Right renal pelvis (tissue), 4 donors: Measurements from ENCODE around the gene SUCO. TPM values are rescaled to one million over a fixed set of nuclear protein-coding genes. Genes with fewer than 3 reads are reported as not detected.

ENCODE experiments used
- DNase-seq, 4 donors: peaks; one replicate each; pipeline ENCODE4 v3.0.0-alpha.2; 2013; ENCODE audit warnings: low read depth in 4 of 4, low spot score in 3 of 4, missing footprints in 1 of 4
- polyA plus RNA-seq, 4 donors: library from polyadenylated mRNA; unstranded; fragments of 120-200 nt; gene quantifications; one replicate each; pipeline ENCODE4 v1.2.1, GENCODE V29; 2013; ENCODE audit not compliant: insufficient read length in 4 of 4

Gene SUCO
- polyA plus RNA-seq, 4 donors: 55.1 to 69.7 (median 65.1) TPM

- no peak for DNase-seq
Measured at GRCh38 chr1:172513479-172513878, 19.5 kb upstream of the SUCO start.

DNA sequence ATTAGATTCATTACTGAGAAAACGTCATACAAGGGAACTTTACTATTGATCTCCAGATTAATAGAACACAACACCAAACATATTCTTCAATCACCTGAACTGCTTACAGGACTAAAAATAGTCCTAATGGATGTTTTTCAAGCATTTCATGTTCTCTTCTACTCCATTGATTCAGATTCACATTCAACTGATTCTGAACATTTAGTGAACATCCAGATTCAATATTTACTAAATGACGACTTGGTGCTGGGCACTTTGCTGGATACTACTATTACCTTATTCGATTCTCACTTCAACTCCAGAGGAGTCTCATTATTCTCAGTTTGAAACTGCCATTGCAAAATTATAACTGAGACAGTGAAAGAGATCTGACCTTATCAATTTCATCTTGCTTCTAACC, 18.8 kb upstream of the SUCO start:
- DNase-seq: no peak

DNA sequence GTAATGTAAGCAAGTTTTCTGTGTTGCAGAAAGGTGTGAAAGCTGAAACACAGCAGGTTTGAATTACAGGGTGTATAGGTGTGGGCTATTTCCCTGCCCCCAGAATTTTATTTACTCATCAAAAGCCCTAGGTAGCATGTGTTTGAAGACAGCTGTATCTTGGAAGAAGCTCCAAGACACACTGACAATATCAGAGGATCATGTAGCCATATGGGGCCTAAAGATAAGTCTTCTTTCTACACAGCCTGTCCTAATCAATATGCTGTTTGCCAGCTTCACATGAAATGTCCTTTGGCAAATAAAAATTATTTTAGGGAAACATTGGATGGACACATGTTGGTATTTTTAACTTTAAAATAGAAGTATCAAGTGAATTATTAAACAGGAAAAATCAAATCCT, 17.5 kb upstream of the SUCO start:
- DNase-seq: no peak

DNA sequence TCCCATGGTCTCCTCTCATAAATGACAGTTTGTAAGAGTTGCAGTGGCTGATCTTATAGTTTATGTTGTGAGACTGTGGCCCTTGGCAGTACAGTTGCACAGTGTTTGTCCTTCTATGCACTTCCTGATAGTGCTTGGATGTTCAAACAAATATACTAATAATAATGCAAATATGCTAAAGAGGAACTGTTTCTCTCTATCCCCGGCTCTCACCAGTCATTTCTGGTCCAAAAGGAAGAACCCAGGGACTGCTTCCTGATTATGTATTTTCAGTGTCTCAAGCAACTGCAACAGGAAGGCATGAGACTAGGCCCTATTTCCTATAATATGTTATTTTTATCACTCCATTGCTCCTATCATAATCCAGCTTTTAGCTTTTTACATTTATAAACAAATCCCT, 17.0 kb upstream of the SUCO start:
- DNase-seq: no peak

- DNase-seq: no peak
Measured at GRCh38 chr1:172517081-172517480, 15.9 kb upstream of the SUCO start.

GRCh38 chr1:172517545-172517944, 15.4 kb upstream of the SUCO start:
- DNase-seq: no peak

GRCh38 chr1:172529304-172529703, 3.6 kb upstream of the SUCO start:
- DNase-seq: no peak

- no peak for DNase-seq
Measured at GRCh38 chr1:172530000-172530399, 3.0 kb upstream of the SUCO start.

DNA sequence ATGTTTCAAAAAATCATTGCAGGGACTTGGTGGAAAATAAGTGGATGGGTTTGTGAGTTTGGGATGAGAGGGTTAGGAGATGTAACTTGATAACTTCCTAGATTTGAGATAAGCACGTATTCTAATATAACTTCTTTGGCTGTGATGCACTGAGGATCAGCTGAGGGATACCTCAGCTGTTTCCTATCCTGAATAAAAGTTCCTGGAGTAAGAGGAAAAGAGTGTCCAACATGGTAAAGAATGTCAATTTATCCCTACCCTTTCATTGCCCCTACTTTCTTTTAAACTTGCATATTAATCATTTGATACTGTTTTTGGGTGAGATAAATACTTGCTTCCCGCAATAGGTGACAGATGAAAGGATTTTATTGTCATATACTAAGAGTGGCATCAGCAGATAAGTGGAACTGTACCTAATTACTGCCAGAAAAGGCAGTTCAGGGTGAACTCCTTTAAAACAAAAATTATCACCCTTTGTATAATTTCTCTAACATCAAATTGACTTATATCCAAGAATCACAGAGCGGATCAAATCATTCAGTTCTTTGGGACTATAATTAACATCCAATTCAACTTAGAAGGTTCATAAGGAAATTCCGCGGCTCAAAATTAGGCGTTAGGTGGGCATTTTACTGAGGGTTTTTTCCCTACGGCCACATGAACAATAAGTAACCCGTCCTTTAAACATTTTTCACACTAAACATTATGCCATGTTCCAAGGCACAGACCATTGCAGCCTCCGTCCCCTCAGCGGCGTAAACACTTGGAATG, 1.4 kb upstream of the SUCO start:
- DNase-seq: no peak

- peak in 3 of 4 donors; percentile 94 to 98 (median 96) for DNase-seq
Measured at GRCh38 chr1:172532183-172532699, 709 bp upstream of the SUCO start.

DNA sequence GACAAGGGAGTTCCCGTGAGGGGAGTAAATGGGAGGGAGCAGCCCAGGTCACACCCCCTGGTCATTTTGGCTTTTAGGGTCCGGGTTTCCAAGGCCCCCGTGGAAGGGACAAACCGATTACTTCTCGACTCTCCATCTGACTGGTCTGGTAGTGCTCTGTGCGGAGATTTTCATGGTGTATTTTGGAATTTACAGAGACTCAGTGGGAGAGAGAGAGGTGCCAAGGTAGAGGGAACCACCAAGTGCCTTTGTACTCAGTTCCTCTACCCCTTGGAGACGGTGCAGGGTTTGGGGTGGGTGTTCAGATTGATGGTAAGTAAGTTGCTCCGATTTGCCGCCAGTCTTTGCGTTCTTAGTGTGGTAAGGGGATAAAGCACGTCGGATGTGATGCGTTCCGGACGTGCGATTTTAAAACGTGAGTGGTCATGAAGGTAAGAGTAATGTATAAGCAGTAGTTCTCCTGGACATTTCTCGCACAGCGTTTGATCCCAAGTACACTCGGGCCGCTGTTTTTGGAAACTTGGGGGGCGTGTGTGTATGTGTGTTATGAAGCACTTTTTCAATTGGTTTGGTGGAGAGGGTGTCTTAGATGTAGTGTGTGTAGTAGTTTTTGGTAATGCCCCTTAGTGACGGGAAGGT, 682 bp downstream of the SUCO start:
- peak; percentile 43 to 50 (median 48) for DNase-seq

GRCh38 chr1:172536256-172536655, 3.3 kb downstream of the SUCO start:
- no peak for DNase-seq

DNA sequence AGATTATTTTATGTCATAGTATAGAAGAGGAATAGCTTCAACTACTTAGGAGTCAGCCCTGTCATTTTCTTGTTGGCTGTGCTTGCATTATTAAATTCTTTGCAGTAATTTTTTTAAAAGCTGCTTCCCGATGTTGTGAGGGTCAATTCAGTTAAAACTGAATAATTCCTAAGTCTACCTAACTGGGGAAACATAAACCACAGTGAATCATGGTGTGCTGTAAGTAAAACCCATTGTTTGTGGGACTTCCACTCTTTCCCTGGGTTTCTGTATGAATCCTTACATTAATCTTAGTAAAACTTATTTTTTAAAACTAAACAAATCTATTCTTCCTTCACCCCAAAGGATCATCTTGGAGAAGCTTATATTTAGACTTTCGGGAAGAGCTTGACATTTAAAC, 4.4 kb downstream of the SUCO start:
- DNase-seq: no peak

- DNase-seq: no peak
Measured at GRCh38 chr1:172537827-172538391, 5.0 kb downstream of the SUCO start.

DNA sequence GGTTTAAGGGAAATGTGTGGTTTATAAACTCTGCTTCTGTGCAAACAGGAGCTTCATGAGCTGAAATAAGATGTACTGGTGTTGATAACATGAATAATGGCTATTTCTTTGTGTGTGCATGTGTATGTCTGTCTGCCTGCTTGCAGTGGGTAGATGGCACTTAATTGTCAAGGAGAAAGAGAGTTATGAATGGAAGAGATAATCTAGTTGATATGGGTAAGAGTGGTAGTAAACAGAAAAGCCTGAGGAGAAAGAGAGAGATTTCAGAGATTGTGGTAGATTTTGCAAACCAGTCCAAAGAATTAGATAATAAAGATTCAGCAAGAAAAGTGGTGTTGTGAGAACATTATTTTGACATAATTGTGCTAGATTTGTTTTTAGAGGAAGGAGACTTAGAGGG, 7.7 kb downstream of the SUCO start:
- DNase-seq: no peak

- no peak for DNase-seq
Measured at GRCh38 chr1:172544481-172545104, 11.6 kb downstream of the SUCO start.

GRCh38 chr1:172545396-172546004, 12.6 kb downstream of the SUCO start:
- DNase-seq: no peak

DNA sequence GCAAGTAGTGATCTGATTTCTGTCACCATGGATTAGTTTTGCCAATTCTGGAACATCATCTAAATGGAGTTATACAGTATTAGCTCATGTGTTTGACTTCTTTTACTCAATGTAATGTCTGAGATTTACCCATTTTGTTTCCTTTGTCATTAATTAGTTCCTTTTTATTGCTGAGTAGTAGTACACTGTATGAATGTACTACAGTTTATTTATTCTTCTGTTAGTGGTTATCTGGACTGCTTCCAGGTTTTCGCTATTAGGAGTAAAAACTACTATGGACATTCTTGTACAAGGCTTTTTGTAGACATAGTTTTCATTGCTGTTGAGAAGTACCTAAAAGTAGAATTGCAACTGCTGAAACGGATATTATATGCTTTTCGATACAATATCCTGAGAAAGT, 14.1 kb downstream of the SUCO start:
- DNase-seq: no peak

GRCh38 chr1:172549621-172550280, 16.8 kb downstream of the SUCO start:
- no peak for DNase-seq

GRCh38 chr1:172551279-172551678, 18.3 kb downstream of the SUCO start:
- no peak for DNase-seq
